SK-N-SH (cell line): Measurements from ENCODE around the gene DBX2.
"Not testable (repeated sequence)": the region's sequence is repeated elsewhere in the genome, so short reads cannot be mapped to it uniquely, and the experiment has no call there.

Source experiments
- CTCF ChIP-seq: fragments of 200-600 bp; sonication (generic); IDR thresholded peaks from 2 replicates; pipeline ENCODE4 v1.6.1; 2017; ENCODE audit warnings: antibody characterized with exemption, mild to moderate bottlenecking, moderate library complexity
- EP300 ChIP-seq, 2 experiments: IDR thresholded peaks; 2 replicates each; pipeline versions ENCODE4 v1.4.0 to v1.6.1; 2012; ENCODE audit warnings: borderline replicate concordance in 1 of 2, low read depth in 1 of 2, low read length in 1 of 2
- GABPA ChIP-seq: IDR thresholded peaks from 2 replicates; pipeline ENCODE4 v1.4.0; 2012; ENCODE audit warnings: low read depth, mild to moderate bottlenecking
- JUND ChIP-seq: IDR thresholded peaks from 2 replicates; pipeline ENCODE4 v1.4.0; 2012
- RCOR1 ChIP-seq: fragments of 150-350 bp; IDR thresholded peaks from 2 replicates; pipeline ENCODE4 v1.6.1; 2017; ENCODE audit warnings: antibody characterized with exemption, low read length
- RXRA ChIP-seq: IDR thresholded peaks from 2 replicates; pipeline ENCODE4 v1.4.0; 2012; ENCODE audit warnings: low read depth, mild to moderate bottlenecking, borderline replicate concordance

- TF ChIP-seq RXRA; JUND; EP300 (IDR thresholded peaks at IDR 0.05; ENCODE audit: borderline replicate concordance in 1 of 2, low read depth in 1 of 2, low read length in 1 of 2); CTCF; GABPA; RCOR1: not testable (repeated sequence)
Measured at GRCh38 chr12:44984863-44985262, 66.0 kb downstream of the DBX2 start.
